ENCODE results near the gene CCDC54. TPM values are rescaled to one million over a fixed set of nuclear protein-coding genes. Genes with fewer than 3 reads are reported as not detected.

The CCDC54 gene
- total RNA-seq, 1 donor from 2014 or later, result 1.4 TPM

Other genes starting within 250 kb of the CCDC54 start
- gene BBX, start 145.5 kb downstream of the CCDC54 start, total RNA-seq (ENCODE audit: insufficient read depth, low replicate concordance), result 156 TPM

Data from umbilical cord (tissue), 1 donor.